GM12875 (cell line): ENCODE results near the gene TNN.

Experiments used
- H3K4me3 ChIP-seq: one replicate; pipeline ENCODE4 v1.5.1; 2011; ENCODE audit warnings: low read depth, low read length, control low read depth
- CTCF ChIP-seq: IDR thresholded peaks from 2 replicates; pipeline ENCODE4 v1.5.1; 2011; ENCODE audit warnings: low read depth, mild to moderate bottlenecking, control low read depth, inconsistent platforms, low read length, moderate library complexity, borderline replicate concordance; ENCODE audit not compliant: insufficient read depth

Gene TNN

DNA sequence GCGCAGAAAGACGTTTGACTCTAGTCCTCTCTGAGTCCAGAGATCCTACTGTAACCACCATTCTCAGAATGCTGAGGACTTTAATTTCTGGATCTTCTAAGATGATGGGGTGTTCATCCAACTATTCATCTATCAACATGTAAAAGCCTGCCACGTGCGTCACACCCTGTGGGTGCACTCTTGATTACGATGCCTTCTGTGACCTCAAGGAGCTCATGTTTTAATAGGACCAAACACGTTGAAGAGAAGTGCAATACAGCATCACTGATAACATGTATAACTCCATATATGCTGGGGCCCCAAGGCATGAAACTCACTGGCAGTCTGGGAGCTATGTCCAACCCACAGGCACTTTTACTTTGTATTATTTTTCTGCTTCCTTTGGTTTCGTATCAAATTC lies 105.9 kb downstream of the TNN start:
- no peak for TF ChIP-seq CTCF
- H3K4me3 ChIP-seq = no peak overlapping the region

DNA sequence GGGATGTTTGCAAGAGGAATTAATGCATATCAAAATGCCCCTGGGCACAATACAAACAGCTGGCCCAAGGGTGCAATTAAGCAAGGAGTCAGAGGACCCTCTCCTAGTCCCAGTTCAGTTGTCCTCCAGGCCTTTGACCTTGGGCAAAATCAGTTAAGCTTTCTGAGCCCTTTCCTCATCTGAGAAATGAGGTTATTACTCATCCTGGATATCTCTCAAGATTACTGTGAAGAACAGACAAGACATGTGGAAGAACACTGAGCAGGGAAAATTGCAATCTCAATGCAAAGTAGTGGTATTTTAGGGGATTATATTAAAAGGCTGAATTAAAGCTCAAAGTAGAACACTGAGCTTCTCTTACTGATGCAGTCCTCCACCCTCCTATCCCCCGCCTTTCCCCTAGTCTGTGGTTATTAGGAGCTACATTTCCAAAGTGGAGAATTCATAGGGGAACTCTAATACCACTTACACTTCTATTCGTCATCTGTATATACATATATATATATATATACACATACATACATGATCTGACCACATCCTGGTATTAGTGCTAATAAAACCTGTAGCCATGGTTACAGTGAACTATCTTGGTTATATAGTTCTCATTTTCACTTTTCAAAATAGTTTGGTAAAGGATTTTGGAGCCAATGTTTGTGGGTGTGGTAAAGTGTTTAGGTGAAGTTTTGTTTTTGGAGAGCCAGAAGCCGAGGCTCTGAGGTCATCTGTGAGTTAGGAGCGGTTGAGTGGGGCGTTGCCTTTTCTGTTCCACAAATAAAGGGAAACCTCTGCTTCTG lies 106.9 kb downstream of the TNN start:
- TF ChIP-seq CTCF = no peak
- no peak overlapping the region for H3K4me3 ChIP-seq

DNA sequence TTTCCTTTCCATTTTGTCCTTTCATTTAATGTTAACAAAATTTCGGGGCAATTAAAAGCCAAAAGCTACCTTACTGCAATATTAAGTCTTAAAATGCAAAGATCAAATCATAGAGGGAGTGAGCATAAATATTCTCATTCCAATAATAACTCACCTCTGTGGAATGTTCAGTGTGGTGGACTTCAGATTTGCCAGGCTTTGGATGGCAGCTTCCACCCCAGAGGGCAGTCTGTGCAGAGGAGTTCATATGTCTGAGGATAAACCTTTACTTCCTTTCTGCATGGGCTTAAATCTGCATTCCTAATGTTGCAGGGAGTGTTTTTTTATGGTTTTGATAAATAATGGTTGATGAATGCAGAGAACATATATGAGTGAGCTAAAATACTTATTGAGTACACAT lies 108.6 kb downstream of the TNN start:
- TF ChIP-seq CTCF = no peak
- no peak overlapping the region for H3K4me3 ChIP-seq

- no peak overlapping the region for H3K4me3 ChIP-seq
- no peak for TF ChIP-seq CTCF
Measured at GRCh38 chr1:175178056-175178455, 110.4 kb downstream of the TNN start.

DNA sequence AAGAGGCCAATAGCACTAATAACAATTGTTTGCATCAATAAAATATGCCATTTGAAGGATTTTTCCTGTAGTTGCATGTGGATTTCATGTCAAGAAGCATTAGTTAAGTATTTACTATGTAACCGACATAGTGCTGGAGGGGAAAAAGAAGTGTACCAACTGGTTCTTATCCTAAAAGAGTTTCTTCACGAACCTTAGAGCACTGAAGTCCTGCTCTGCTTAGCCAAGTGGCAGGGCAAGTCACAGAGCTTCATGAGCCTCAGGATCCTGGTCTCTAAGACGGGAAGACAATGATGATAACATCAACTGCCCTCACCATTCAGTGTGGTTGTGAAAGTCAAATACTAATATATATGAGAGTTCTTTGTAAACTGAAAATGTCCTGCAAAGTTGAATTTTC lies 110.8 kb downstream of the TNN start:
- no peak for TF ChIP-seq CTCF
- H3K4me3 ChIP-seq = no peak overlapping the region

DNA sequence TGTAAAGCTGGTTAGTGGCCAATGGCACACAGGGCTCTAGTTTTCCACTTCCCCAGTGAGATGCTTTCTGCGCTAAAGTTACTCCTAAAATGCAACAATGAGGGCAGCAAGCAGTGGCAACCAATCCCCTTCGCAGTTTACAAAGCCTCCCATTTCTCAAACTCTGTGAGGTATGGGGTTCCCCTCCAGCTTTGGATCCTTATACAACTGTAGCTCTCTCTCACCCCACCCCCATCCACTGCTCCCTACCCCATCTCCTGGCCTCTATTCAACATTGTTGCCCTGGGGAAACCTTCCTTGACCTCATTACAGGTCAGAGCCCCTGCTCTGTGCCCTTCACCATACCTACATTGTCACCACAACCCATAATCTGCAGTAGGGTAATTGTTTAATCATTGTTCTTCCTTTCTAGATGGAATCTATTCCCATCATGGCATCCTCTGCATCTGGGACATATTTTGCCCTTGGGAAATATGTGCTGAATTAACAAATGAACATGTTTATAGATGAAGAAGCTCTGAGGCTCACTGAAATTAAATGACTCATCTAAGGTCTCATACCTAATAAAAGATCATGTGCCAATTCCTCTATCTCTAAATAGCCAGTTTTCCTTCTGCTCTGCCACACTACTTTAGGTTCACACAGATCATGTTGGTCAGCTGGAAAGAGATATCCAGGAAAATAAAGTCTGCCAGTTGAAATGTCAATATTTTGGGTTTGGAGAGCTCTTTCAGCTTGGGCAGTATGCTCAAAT lies 112.4 kb downstream of the TNN start:
- no peak overlapping the region for H3K4me3 ChIP-seq
- no peak for TF ChIP-seq CTCF
